Naive B cell (primary cell): Measurements from ENCODE around the gene DBI. TPM values are rescaled to one million over a fixed set of nuclear protein-coding genes. Genes with fewer than 3 reads are reported as not detected.

Source experiments
- ATAC-seq, 2 donors: fragments of 150-1000 bp; cut with Tn5 transposase; 2 replicates each; pipeline ENCODE4 v1.10.0; 2021; ENCODE audit warnings: low read depth in 2 of 2, mild to moderate bottlenecking in 2 of 2, moderate library complexity in 2 of 2
- DNase-seq: peaks from one replicate; pipeline ENCODE4 v3.0.0; 2022
- H3K27ac Mint-ChIP-seq, 6 donors: one replicate each; pipeline ENCODE4 v1.8.0; 2020 to 2022; ENCODE audit warnings: mild to moderate bottlenecking in 6 of 6, mixed read lengths in 6 of 6, moderate library complexity in 5 of 6, inconsistent platforms in 2 of 6
- H3K27me3 Mint-ChIP-seq, 3 donors: one replicate each; pipeline ENCODE4 v1.8.0; 2021 to 2022; ENCODE audit warnings: mixed read lengths in 3 of 3, mild to moderate bottlenecking in 1 of 3
- H3K36me3 Mint-ChIP-seq, 2 donors: one replicate each; pipeline ENCODE4 v1.8.0; 2020 to 2022; ENCODE audit warnings: mixed read lengths in 2 of 2, inconsistent platforms in 1 of 2, mild to moderate bottlenecking in 1 of 2
- H3K4me1 Mint-ChIP-seq, 3 donors: one replicate each; pipeline ENCODE4 v1.8.0; 2020 to 2022; ENCODE audit warnings: mixed read lengths in 3 of 3, inconsistent platforms in 1 of 3, mild to moderate bottlenecking in 1 of 3, moderate library complexity in 1 of 3
- H3K4me3 Mint-ChIP-seq, 8 donors: one replicate each; pipeline ENCODE4 v1.8.0; 2020 to 2022; ENCODE audit warnings: mild to moderate bottlenecking in 8 of 8, mixed read lengths in 8 of 8, moderate library complexity in 8 of 8, inconsistent platforms in 2 of 8
- H3K9me3 Mint-ChIP-seq, 7 donors: one replicate each; pipeline ENCODE4 v1.8.0; 2020 to 2022; ENCODE audit warnings: mixed read lengths in 7 of 7, mild to moderate bottlenecking in 5 of 7, inconsistent platforms in 2 of 7, moderate library complexity in 1 of 7
- polyA plus RNA-seq, 6 donors: library from polyadenylated mRNA; unstranded; fragments of 300-500 nt; fragmentation: Illumina TruSeq; gene quantifications; one replicate each; pipeline ENCODE4 v1.2.3, GENCODE V29; 2021; ENCODE audit warnings: low read depth in 6 of 6

Gene DBI
- polyA plus RNA-seq, 6 donors from 2014 or later = 567 to 670 (median 595) TPM

- Mint-ChIP-seq H3K4me1 (peaks cover 4 to 17% (median 15%) of the 10 kb centered on the region in 3 donors), H3K4me3 (no peak overlapping the region), H3K36me3 (peaks cover 0 to 6% of the 10 kb centered on the region in 2 donors), H3K27me3 (peaks cover 6 to 23% (median 14%) of the 10 kb centered on the region in 3 donors), H3K27ac (no peak overlapping the region), H3K9me3 (peaks cover 0 to 7% (median 2%) of the 10 kb centered on the region in 7 donors)
- ATAC-seq = no peak
- DNase-seq = no peak
Observed at GRCh38 chr2:119416299-119416923, 49.6 kb downstream of the DBI start.

- Mint-ChIP-seq H3K27me3 (peaks cover 21 to 35% (median 27%) of the 10 kb centered on the region in 3 donors), H3K9me3 (peaks cover 4 to 16% (median 7%) of the 10 kb centered on the region in 7 donors), H3K4me3 (no peak overlapping the region), H3K4me1 (peaks cover 4 to 17% (median 15%) of the 10 kb centered on the region in 3 donors), H3K27ac (no peak overlapping the region), H3K36me3 (peaks cover 0 to 14% of the 10 kb centered on the region in 2 donors)
- no peak for ATAC-seq
- DNase-seq = no peak
Observed at GRCh38 chr2:119417908-119418307, 51.1 kb downstream of the DBI start.

GRCh38 chr2:119419065-119419464 lies 52.3 kb downstream of the DBI start:
- H3K4me1 Mint-ChIP-seq = peaks cover 4 to 17% (median 15%) of the 10 kb centered on the region in 3 donors
- H3K9me3 Mint-ChIP-seq = peaks cover 4 to 16% (median 7%) of the 10 kb centered on the region in 7 donors
- no peak for DNase-seq
- H3K4me3 Mint-ChIP-seq = no peak overlapping the region
- no peak overlapping the region for H3K27ac Mint-ChIP-seq
- peaks cover 0 to 14% of the 10 kb centered on the region in 2 donors for H3K36me3 Mint-ChIP-seq
- H3K27me3 Mint-ChIP-seq = peaks cover 25 to 47% (median 35%) of the 10 kb centered on the region in 3 donors
- ATAC-seq = no peak

- ATAC-seq (no peak), DNase-seq (no peak)
- Mint-ChIP-seq H3K9me3 (peaks cover 4 to 16% (median 7%) of the 10 kb centered on the region in 7 donors), H3K36me3 (peaks cover 0 to 14% of the 10 kb centered on the region in 2 donors), H3K4me3 (no peak overlapping the region), H3K27ac (no peak overlapping the region), H3K4me1 (peaks cover 0 to 10% (median 9%) of the 10 kb centered on the region in 3 donors), H3K27me3 (peaks cover 25 to 53% (median 37%) of the 10 kb centered on the region in 3 donors)
Observed at GRCh38 chr2:119419803-119420508, 53.2 kb downstream of the DBI start.

- H3K4me3 Mint-ChIP-seq = no peak overlapping the region
- H3K9me3 Mint-ChIP-seq = peaks cover 4 to 16% (median 7%) of the 10 kb centered on the region in 7 donors
- ATAC-seq = no peak
- H3K4me1 Mint-ChIP-seq = peaks cover 0 to 3% (median 0%) of the 10 kb centered on the region in 3 donors
- peaks cover 0 to 14% of the 10 kb centered on the region in 2 donors for H3K36me3 Mint-ChIP-seq
- H3K27ac Mint-ChIP-seq = no peak overlapping the region
- no peak for DNase-seq
- H3K27me3 Mint-ChIP-seq = peaks cover 30 to 66% (median 50%) of the 10 kb centered on the region in 3 donors
Observed at GRCh38 chr2:119421304-119421703, 54.5 kb downstream of the DBI start.

- Mint-ChIP-seq H3K36me3 (peaks cover 0 to 14% of the 10 kb centered on the region in 2 donors), H3K27me3 (peaks cover 30 to 70% (median 54%) of the 10 kb centered on the region in 3 donors), H3K27ac (no peak overlapping the region), H3K4me1 (peaks cover 0 to 3% (median 3%) of the 10 kb centered on the region in 3 donors), H3K9me3 (peaks cover 4 to 16% (median 7%) of the 10 kb centered on the region in 7 donors), H3K4me3 (no peak overlapping the region)
- DNase-seq (no peak), ATAC-seq (no peak)
Observed at GRCh38 chr2:119421741-119422140, 55.0 kb downstream of the DBI start.

Other genes with a start within 250 kb of the DBI start
- not detected for gene C1QL2, start 208.2 kb upstream of the DBI start, polyA plus RNA-seq
- 1 to 10 TPM in 1 of 6 donors, under 1 TPM in 2, not detected in 3; 0.49 to 1.2 (median 0.77) TPM for gene STEAP3, start 143.1 kb upstream of the DBI start, polyA plus RNA-seq
- 10 to 100 TPM; 19.2 to 29.0 (median 25.2) TPM for gene C2orf76, start 143 bp upstream of the DBI start, polyA plus RNA-seq
- not detected for gene TMEM37, start 64.9 kb downstream of the DBI start, polyA plus RNA-seq
- gene SCTR, start 157.5 kb downstream of the DBI start, polyA plus RNA-seq = not detected
- gene CFAP221, start 177.5 kb downstream of the DBI start, polyA plus RNA-seq = not detected